GM21526 (cell line): ENCODE data around the gene TMSB15C.
A peak's percentile ranks its signal among the peaks of the same experiment; 100 is the strongest.
"Not testable (repeated sequence)": the region's sequence is repeated elsewhere in the genome, so short reads cannot be mapped to it uniquely, and the experiment has no call there.

Experiments
- ATAC-seq: cut with Tn5 transposase; IDR thresholded peaks from one replicate; pipeline ENCODE4 v1.9.1; 2021; ENCODE audit warnings: moderate library complexity; ENCODE audit not compliant: unreplicated experiment, low FRiP score

The TMSB15C gene

GRCh38 chrX:104075778-104076445, at the start of gene TMSB15C:
Gene TMSB15C (minus strand): TSS chrX:104076236.
- peak; percentile 99 for ATAC-seq

GRCh38 chrX:104122829-104123228, 46.8 kb upstream of the TMSB15C start:
- ATAC-seq = no peak

GRCh38 chrX:104118765-104119164, 42.7 kb upstream of the TMSB15C start:
- no peak for ATAC-seq

GRCh38 chrX:104117759-104118158, 41.7 kb upstream of the TMSB15C start:
- ATAC-seq = no peak

- ATAC-seq = no peak
Measured at GRCh38 chrX:104113222-104113965, 37.4 kb upstream of the TMSB15C start.

- peak; percentile 82 for ATAC-seq
Measured at GRCh38 chrX:104112326-104112951, 36.4 kb upstream of the TMSB15C start, which contains the start of gene ZCCHC18. Gene ZCCHC18 (plus strand): TSS chrX:104112523. CDS start chrX:104114112, 1,589 bp downstream.

GRCh38 chrX:104110491-104111240, 34.6 kb upstream of the TMSB15C start:
- ATAC-seq = peak; percentile 53

- ATAC-seq = no peak
Measured at GRCh38 chrX:104108955-104109354, 32.9 kb upstream of the TMSB15C start.

- no peak for ATAC-seq
Measured at GRCh38 chrX:104105330-104106262, 29.6 kb upstream of the TMSB15C start.

- ATAC-seq = no peak
Measured at GRCh38 chrX:104104676-104105075, 28.6 kb upstream of the TMSB15C start.

- ATAC-seq = no peak
Measured at GRCh38 chrX:104098919-104099318, 22.9 kb upstream of the TMSB15C start.

GRCh38 chrX:104098151-104098808, 22.2 kb upstream of the TMSB15C start:
- ATAC-seq = peak; percentile 90

- no peak for ATAC-seq
Measured at GRCh38 chrX:104085919-104086318, 9.9 kb upstream of the TMSB15C start.

GRCh38 chrX:104085477-104085876, 9.4 kb upstream of the TMSB15C start:
- no peak for ATAC-seq

GRCh38 chrX:104084534-104085277, 8.7 kb upstream of the TMSB15C start:
- ATAC-seq = no peak

- no peak for ATAC-seq
Measured at GRCh38 chrX:104084063-104084462, 8.0 kb upstream of the TMSB15C start.

- not testable (repeated sequence) for ATAC-seq
Measured at GRCh38 chrX:104077854-104078253, 1.8 kb upstream of the TMSB15C start.

GRCh38 chrX:104062636-104063035, 13.4 kb downstream of the TMSB15C start:
- ATAC-seq = not testable (repeated sequence)
